NCI-H345 (cell line): Measurements from ENCODE around the gene CIPC.
A peak's percentile ranks its signal among the peaks of the same experiment; 100 is the strongest.

Source experiments
- DNase-seq: peaks from one replicate; lab custom pipeline; 2025; lab: John Stamatoyannopoulos, UW

The CIPC gene

DNA sequence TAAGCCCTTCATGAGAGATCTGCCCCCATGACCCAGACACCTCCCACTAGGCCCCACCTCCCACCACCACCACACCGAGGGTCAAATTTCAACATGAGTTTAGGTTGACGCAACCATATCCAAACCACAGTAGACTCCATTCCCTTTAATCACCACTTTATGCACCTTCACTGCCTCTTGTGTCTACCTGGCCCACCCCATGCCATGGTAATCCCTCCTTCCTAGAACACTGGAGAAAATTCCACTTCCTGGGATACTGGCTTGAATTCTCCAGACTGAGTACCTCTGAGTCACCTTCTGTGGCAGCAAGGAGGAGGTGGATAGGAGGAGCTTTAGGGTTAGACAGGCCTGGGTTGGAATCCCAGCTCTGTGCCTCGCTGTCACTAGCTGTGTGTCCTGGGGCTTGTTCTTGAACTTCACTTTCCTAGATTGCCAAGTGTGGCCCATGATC lies 26.1 kb upstream of the CIPC start:
- no peak for DNase-seq

DNA sequence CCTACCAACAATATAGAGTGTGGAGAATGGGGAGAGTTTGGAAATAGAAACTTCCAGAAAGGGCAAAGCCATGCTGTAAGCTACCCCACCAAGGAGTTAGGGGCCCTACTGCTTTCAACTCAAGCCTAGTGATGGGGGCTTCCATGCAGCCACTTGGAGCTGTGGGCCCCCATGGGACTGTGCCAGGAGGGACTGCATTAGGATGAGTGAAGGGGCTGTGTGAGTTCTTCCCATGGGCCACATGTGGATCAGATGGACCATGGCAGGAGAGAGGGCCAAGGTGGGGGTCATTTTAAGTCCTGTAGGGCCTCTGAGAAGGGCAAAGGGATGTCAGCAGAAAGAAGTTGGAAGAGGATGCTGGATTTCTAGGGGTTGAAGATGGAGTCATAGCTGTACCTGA lies 23.1 kb upstream of the CIPC start:
- DNase-seq: no peak

- DNase-seq: no peak
Measured at GRCh38 chr14:77076113-77076631, 21.9 kb upstream of the CIPC start.

GRCh38 chr14:77077040-77077439 lies 21.0 kb upstream of the CIPC start:
- DNase-seq: no peak

GRCh38 chr14:77082356-77082755 lies 15.7 kb upstream of the CIPC start:
- DNase-seq: no peak

DNA sequence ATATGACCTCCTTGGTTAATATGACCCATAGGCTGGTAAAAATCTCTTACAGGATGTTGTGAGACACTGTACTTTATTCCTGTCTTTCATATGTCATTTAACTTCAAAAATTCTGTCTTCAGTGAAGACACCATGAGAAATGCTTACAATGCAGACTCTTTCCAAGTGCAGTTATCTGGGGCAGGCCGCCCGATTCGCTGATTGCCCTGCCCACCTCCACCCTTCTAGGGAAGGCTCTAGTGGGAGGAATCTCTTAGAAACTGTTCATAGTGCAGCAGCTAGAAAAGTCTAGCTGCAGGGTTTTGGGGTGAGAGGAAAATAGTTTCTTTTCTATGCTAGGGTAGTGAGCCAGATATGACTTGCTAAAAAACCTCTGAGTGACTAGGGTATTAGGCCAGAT lies 15.0 kb upstream of the CIPC start:
- no peak for DNase-seq

DNA sequence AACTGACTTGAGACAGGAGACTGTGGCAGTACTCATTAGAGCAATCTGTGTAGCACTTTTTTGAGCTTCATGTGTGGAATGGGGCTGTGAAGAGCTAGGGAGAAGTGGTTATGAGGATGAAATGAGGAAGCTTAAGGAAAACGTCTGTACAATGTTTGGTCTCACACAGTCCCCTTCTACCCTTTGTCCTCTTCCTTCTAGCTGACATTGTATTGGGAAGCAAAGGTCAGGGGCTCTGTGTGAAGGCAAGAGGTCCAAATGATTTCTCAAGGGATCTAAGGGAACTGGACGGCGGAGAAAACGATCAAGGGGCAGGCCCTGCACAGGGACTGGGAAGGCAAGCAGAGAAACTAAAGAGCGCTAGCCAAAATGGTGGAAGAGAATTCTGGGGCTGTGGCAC lies 13.1 kb upstream of the CIPC start:
- DNase-seq: no peak

GRCh38 chr14:77085538-77085937 lies 12.5 kb upstream of the CIPC start:
- no peak for DNase-seq

DNA sequence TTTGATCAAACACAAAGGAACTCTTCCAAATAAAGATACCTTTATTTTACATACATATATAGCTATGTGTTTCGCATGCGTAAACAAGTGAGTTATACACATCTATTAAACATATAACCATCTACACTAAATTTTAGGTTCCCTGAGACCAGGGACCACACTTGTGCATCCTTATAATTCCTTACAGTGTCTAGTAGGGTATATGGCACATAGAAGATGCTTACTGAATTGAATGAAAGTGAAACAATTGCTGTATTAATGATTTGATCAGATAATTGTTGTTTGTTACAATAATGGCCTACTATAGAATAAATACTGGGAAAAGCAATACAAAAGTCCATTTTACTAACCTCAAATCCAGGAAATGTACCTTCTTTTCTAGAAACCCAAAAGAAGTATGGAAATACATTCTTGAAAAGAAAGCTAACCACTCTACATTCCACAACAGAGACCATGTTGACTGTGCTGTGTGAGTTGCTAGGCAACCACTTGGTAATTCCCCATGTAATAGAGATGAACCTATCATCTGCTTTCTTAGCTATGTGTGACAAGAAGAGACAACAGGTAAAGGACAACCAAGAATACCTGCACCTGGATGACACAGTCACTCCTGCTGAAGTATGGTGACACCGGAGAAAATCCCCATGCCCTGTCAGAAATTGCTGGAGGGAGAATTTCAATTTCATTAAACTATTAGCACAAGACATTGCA lies 11.9 kb upstream of the CIPC start:
- DNase-seq: no peak

DNA sequence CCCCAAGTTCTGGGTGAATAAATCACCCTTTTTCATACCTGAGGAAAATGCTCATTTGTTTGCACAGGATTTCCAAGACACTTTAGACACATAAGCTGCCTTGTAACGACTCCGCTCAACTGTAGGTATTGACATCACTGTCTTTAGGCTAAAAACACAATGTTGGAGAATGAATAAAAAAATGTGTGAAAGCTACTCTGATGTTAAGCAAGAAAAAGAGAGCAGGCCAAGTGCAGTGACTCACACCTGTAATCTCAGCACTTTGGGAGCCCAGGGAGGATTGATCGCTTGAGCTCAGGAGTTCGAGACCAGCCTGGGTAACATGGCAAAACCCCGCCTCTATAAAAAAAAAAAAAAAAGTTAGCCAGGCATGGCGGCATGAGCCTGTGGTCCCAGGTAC lies 11.1 kb upstream of the CIPC start:
- no peak for DNase-seq

DNA sequence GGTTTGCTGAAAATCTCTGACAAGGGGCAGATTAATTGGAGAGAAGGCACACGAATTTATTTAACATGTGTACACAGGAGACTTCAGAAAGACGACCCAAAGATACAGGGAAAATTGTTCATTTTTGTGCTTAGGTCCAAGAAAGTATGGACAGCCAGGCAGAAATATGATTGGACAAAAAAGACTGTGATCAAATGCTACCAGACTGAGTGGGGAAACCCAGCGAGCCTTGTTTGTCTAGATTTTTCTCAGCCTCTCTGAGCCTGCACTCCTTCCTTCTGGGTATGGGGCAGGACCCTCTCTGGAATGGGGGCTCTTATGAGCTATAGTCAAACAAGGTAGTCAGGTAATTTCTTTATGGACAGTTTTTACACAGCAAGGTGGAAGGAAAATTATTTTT lies 10.4 kb upstream of the CIPC start:
- DNase-seq: no peak

- DNase-seq: peak; percentile 94
Measured at GRCh38 chr14:77088219-77088618, 9.8 kb upstream of the CIPC start.

DNA sequence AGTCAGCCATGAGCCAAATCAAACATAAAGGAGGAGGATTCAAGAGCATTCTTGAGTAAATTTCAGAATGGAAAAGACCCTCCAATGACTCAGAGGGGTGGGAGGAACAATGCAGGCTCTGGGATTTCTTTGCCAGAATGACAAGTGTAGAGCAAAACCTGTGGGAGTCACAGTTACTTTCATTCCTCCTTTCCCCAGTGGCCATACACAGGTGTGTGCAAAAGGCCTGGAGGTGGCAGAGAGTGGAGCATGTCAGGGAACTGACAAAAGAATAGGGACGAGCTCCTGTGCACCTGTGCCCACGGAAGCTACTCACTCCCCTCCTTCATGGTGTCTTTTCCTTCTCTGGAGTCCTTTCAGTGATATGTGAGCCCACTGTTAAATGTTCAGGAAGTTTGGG lies 9.4 kb upstream of the CIPC start:
- DNase-seq: no peak

DNA sequence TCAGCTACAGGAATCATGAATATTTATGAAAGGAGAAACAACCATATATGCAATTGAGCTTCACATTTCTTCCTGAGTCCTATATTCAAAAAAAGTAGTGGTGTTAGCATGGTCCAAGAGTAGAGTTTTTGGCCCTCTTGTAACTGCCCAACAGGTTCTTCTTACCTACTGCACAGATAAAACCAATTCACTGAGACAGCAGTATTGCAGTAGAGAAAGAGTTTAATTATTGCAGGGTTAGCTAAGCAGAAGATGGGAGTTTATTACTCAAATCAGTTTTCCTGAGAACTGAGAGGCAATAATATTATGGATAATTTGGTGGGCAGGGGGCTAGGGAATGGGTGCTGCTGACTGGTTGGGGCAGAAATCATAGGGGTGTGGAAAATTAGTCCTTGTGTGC lies 6.5 kb upstream of the CIPC start:
- no peak for DNase-seq

GRCh38 chr14:77092676-77093075 lies 5.4 kb upstream of the CIPC start:
- DNase-seq: no peak

DNA sequence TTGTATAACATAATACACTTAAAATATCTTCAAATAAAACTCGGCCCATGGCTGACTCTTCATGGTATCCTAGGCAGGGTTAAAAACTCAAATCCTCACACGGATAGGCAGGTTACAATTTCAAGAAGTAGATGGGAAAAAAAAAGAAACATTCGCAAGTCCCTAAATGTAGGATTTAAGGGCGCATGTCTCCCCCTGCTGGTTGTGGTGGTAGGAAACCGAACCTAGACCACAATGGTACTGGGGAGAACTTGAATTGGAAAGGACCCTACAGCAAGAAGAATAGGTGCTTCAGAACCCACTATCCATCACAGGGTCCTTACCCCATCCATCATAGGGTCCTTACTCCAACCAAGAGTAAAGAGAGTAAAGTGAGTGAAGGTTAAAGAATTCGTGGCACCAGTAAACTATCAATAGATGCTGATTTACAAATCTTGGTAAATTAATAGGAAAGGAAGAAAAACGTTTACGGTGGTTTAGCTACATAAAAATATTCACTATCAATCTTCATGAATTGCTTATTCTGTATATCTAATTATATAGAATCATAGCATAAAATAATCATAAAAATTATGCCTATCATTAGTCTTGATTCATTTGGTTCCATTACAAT lies 3.3 kb upstream of the CIPC start:
- DNase-seq: peak; percentile 82

DNA sequence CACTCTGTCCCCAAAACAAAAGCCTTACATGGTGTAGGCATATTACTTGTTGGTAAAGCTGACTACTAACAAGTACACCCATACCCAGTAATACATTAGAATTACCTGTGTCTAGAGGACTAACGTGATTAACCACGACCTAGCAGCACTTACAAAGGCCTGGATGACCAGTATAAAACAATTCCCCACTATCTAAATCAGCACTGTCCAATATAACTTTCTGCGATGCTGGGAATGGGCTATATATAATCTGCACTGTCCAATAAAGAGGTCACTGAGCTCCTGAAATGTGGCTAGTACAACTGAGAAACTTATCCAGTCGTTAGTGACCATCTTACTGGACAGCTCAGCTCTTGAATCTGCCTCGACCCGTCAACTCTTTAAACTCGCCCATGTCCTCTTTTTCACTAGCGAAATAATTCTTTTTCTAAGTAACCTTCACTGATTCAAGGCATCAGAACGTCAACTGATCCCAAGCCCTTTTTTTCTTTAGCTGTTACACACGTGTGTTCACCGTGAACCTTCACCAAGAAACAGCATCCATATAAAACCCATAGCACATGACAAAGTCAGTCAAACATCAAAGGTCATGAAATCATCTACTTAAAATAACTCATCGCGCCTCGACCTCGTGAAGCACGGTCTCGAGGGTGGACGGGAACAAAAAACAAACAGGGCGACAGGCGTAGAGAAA lies 905 bp upstream of the CIPC start:
- no peak for DNase-seq

DNA sequence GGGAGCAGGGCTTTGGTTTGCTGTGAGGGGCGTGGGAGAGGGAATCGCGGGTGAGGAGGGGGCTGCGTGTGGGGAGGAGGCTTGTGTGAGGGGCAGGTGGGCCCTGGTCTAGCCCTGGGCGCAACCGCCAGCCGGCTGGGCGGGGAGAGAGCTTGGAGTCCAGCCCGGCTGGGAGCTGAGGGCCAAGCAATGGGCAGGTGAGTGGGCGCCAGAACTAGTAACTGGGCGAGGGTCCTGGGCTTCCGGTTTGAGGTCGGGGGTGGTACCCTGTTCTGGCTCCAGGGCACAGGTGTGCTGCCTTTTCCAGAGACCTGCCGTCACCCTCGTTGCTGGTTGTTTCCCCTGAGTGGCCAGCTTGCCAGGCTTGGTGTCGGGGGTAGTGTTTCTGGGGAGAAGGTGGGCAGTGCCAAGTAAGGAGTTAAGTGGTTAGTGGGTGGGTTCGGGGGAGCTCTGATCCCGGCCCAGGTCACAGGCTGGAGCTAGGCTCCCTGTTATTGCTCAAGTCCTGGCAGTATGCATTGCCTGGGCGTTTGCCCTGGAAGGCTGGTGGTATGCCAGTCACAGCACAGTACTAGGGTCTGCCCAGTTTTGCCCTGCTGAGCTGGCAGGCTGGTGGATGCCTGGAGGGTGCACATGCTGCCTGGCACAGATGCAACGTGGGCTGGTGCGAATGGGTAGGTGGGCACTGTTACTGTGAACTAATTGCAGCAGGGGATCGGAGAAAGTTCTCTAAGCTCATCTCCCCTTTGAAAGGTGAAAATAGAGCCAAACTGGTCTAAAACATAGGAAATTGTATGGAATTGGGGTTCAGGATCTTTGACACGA lies 683 bp downstream of the CIPC start:
- no peak for DNase-seq

- no peak for DNase-seq
Measured at GRCh38 chr14:77099425-77100167, 1.5 kb downstream of the CIPC start.

GRCh38 chr14:77100961-77101360 lies 2.9 kb downstream of the CIPC start:
- DNase-seq: no peak

DNA sequence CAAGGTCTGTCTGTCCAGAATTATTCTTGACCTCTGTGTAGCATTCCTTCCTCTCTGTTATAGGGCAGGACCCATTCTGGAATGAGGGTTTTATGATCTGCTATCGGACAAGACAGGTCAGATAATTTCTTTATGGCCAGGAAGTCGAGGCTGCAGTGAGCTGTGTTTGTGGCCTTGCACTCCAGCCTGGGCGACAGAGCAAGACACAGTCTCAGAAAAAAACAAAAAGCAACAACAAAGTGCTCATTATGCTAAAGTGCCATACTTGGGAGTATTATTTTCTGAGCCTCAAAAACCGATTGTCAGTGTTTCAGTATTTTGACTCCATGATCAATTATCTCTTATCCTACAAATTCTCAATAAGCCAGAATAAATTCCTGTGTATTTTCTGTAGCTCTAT lies 4.1 kb downstream of the CIPC start:
- DNase-seq: no peak

GRCh38 chr14:77103475-77103874 lies 5.4 kb downstream of the CIPC start:
- no peak for DNase-seq
